ENCODE measurements around the gene PCNX1. TPM values are rescaled to one million over a fixed set of nuclear protein-coding genes. Genes with fewer than 3 reads are reported as not detected.

PCNX1 gene
- total and polyA plus RNA-seq, 2 donors (not counting 1 experiment from before 2014, with no cell fraction given) = 17.0 to 84.5 TPM

- Histone ChIP-seq H3K79me2 (ENCODE audit: control insufficient read depth, insufficient read depth, low read length) (no peaks in the 10 kb centered on the region), H3K4me3 (ENCODE audit: control extremely low read depth in 1 of 5, extremely low read depth in 1 of 5, insufficient read depth in 1 of 5, low read depth in 2 of 5, low read length in 4 of 5) (no peak overlapping the region), H3K9me3 (ENCODE audit: control extremely low read depth in 1 of 3, control insufficient read depth in 2 of 3, insufficient read depth in 1 of 3, low read length in 2 of 3) (no peaks in the 10 kb centered on the region), H3K9ac (ENCODE audit: low read length) (no peak overlapping the region), H4K20me1 (ENCODE audit: control insufficient read depth, insufficient read depth, low read length, poor library complexity, severe bottlenecking) (no peaks in the 10 kb centered on the region), H2AFZ (ENCODE audit: insufficient read depth, low read depth, low read length, poor library complexity, severe bottlenecking) (no peak overlapping the region), H3K4me2 (replicated peaks; ENCODE audit: low read depth, low read length, poor library complexity, severe bottlenecking) (no peak overlapping the region), H3K4me1 (ENCODE audit: control insufficient read depth in 2 of 2, insufficient read depth in 2 of 2, low read length in 2 of 2) (peaks cover 22 to 24% of the 10 kb centered on the region in 2 donors), H3K27ac (ENCODE audit: low read length in 2 of 2) (no peak overlapping the region), H3K27me3 (replicated peaks in 1 of 4; ENCODE audit: control extremely low read depth in 1 of 4, control insufficient read depth in 3 of 4, insufficient read depth in 4 of 4, low read length in 3 of 4) (no peaks in the 10 kb centered on the region), H3K36me3 (replicated peaks in 1 of 2; ENCODE audit: control extremely low read depth in 1 of 2, control insufficient read depth in 1 of 2, extremely low read depth in 1 of 2, insufficient read depth in 2 of 2, low read length in 1 of 2) (peaks cover 8 to 13% of the 10 kb centered on the region in 2 experiments)
- no peak for DNase-seq
- intact Hi-C loops (cut with micrococcal nuclease) = loop anchor here (10.0 kb wide), 1 partner anchor 199 kb away; no protein-coding TSS in a partner anchor
- Mint-ChIP-seq H3K27ac (no peak overlapping the region), H3K9me3 (ENCODE audit: insufficient read depth) (no peaks in the 10 kb centered on the region), H3K4me1 (peaks cover 35% of the 10 kb centered on the region), H3K27me3 (no peaks in the 10 kb centered on the region), H3K4me3 (no peak overlapping the region)
- TF ChIP-seq EZH2 (IDR thresholded peaks at IDR 0.05; ENCODE audit: borderline replicate concordance, insufficient read depth, low read depth, low read length, poor library complexity, severe bottlenecking) (no peak), CTCF (IDR thresholded peaks at IDR 0.05) (no peak)
- ATAC-seq (ENCODE audit: low read depth) = no peak
- CTCF ChIA-PET = interaction anchor here (1.0 to 4.8 kb wide), 6 partner anchors 9 to 638 kb away, joined by 3 to 30 read pairs (median 9); no protein-coding TSS in a partner anchor
- no CpG with 5 or more reads among the region's 2 CpGs for WGBS (ENCODE audit: insufficient coverage)
- POLR2A ChIA-PET = interaction anchor here (0.7 to 0.9 kb wide), 2 partner anchors 11 to 27 kb away, joined by 3 to 7 read pairs; no protein-coding TSS in a partner anchor
These were observed 208.0 kb downstream of the PCNX1 start for GRCh38 chr14:71115306-71115705.

GRCh38 chr14:71115821-71116567 lies 208.7 kb downstream of the PCNX1 start:
- TF ChIP-seq CTCF (IDR thresholded peaks at IDR 0.05) (no peak), EZH2 (IDR thresholded peaks at IDR 0.05; ENCODE audit: borderline replicate concordance, insufficient read depth, low read depth, low read length, poor library complexity, severe bottlenecking) (no peak)
- Histone ChIP-seq H3K4me1 (ENCODE audit: control insufficient read depth in 2 of 2, insufficient read depth in 2 of 2, low read length in 2 of 2) (peaks cover 22 to 24% of the 10 kb centered on the region in 2 donors), H3K4me2 (replicated peaks; ENCODE audit: low read depth, low read length, poor library complexity, severe bottlenecking) (peak overlapping the region; percentile 59), H4K20me1 (ENCODE audit: control insufficient read depth, insufficient read depth, low read length, poor library complexity, severe bottlenecking) (no peaks in the 10 kb centered on the region), H3K9ac (ENCODE audit: low read length) (peak overlapping the region; percentile 12), H3K9me3 (ENCODE audit: control extremely low read depth in 1 of 3, control insufficient read depth in 2 of 3, insufficient read depth in 1 of 3, low read length in 2 of 3) (no peaks in the 10 kb centered on the region), H3K27ac (ENCODE audit: low read length in 2 of 2) (peak overlapping the region; percentile 11 to 78), H2AFZ (ENCODE audit: insufficient read depth, low read depth, low read length, poor library complexity, severe bottlenecking) (no peak overlapping the region), H3K4me3 (ENCODE audit: control extremely low read depth in 1 of 5, extremely low read depth in 1 of 5, insufficient read depth in 1 of 5, low read depth in 2 of 5, low read length in 4 of 5) (no peak overlapping the region), H3K36me3 (replicated peaks in 1 of 2; ENCODE audit: control extremely low read depth in 1 of 2, control insufficient read depth in 1 of 2, extremely low read depth in 1 of 2, insufficient read depth in 2 of 2, low read length in 1 of 2) (peaks cover 4 to 9% of the 10 kb centered on the region in 2 experiments), H3K79me2 (ENCODE audit: control insufficient read depth, insufficient read depth, low read length) (no peaks in the 10 kb centered on the region), H3K27me3 (replicated peaks in 1 of 4; ENCODE audit: control extremely low read depth in 1 of 4, control insufficient read depth in 3 of 4, insufficient read depth in 4 of 4, low read length in 3 of 4) (no peaks in the 10 kb centered on the region)
- 100% methylated on average over 1 of the region's 7 CpGs for WGBS (ENCODE audit: insufficient coverage)
- intact Hi-C loops (cut with micrococcal nuclease) = loop anchor here (10.0 kb wide), 1 partner anchor 199 kb away; no protein-coding TSS in a partner anchor
- POLR2A ChIA-PET = no interaction called here
- Mint-ChIP-seq H3K4me3 (peak overlapping the region; percentile 56), H3K27me3 (no peaks in the 10 kb centered on the region), H3K9me3 (ENCODE audit: insufficient read depth) (no peaks in the 10 kb centered on the region), H3K27ac (peak overlapping the region; percentile 81), H3K4me1 (peaks cover 35% of the 10 kb centered on the region)
- DNase-seq = no peak
- ATAC-seq (ENCODE audit: low read depth) = peak; percentile 49
- CTCF ChIA-PET = interaction anchor here (1.1 to 4.8 kb wide), 3 partner anchors 10 to 637 kb away, joined by 5 to 30 read pairs (median 14); no protein-coding TSS in a partner anchor
